NT2/D1 (cell line): ENCODE measurements around the gene TRMT1L.

Source experiments
- YY1 ChIP-seq: IDR thresholded peaks from 2 replicates; pipeline ENCODE4 v1.6.1; 2011; ENCODE audit not compliant: insufficient read length, insufficient read depth
- ZNF274 ChIP-seq: IDR thresholded peaks from 2 replicates; pipeline ENCODE4 v1.6.1; 2011; ENCODE audit warnings: mild to moderate bottlenecking, low read depth, low read length

GRCh38 chr1:185157599-185158412 is 1.1 kb upstream of the TRMT1L start:
- TF ChIP-seq YY1, result no peak
- no peak for TF ChIP-seq ZNF274
